ENCODE measurements around the gene MOGAT3. TPM values are rescaled to one million over a fixed set of nuclear protein-coding genes. Genes with fewer than 3 reads are reported as not detected.

Gene MOGAT3
- total RNA-seq, 4 donors from 2014 or later: 91.4 to 195 (median 123) TPM; not detected in 1

DNA sequence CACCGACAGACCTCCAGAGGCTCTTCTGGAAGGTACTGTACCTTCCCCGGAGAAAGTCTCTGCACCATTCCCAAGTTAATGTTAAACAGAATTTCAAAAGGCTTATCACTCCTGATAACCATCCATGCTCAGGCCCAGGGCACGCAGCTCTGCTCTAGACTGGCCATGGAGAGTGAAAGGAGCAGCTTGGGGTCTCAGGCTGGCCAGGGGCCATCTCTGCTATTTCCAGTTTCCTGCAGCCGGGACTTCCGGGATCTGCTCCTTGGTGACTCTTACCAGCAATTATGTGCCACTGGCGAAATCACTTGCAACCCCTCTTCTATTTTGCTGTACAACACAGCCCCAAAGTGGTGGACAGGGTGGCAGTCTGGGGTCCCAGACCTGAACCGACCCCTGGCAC is 30.8 kb upstream of the MOGAT3 start:
- TF ChIP-seq POLR2A (IDR thresholded peaks at IDR 0.05): no peak
- TF ChIP-seq, protein P1, sequence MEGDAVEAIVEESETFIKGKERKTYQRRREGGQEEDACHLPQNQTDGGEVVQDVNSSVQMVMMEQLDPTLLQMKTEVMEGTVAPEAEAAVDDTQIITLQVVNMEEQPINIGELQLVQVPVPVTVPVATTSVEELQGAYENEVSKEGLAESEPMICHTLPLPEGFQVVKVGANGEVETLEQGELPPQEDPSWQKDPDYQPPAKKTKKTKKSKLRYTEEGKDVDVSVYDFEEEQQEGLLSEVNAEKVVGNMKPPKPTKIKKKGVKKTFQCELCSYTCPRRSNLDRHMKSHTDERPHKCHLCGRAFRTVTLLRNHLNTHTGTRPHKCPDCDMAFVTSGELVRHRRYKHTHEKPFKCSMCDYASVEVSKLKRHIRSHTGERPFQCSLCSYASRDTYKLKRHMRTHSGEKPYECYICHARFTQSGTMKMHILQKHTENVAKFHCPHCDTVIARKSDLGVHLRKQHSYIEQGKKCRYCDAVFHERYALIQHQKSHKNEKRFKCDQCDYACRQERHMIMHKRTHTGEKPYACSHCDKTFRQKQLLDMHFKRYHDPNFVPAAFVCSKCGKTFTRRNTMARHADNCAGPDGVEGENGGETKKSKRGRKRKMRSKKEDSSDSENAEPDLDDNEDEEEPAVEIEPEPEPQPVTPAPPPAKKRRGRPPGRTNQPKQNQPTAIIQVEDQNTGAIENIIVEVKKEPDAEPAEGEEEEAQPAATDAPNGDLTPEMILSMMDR (IDR thresholded peaks at IDR 0.05): no peak
- no peaks in the 10 kb centered on the region for H3K27me3 ChIP-seq
- no peaks in the 10 kb centered on the region for H3K9me3 ChIP-seq
- peaks cover 0 to 16% (median 0%) of the 10 kb centered on the region in 3 donors for H3K36me3 ChIP-seq
- H3K4me1 ChIP-seq: peaks cover 0 to 26% (median 0%) of the 10 kb centered on the region in 4 donors
- DNase-seq: peak in 1 of 3 donors; percentile 58
- peak overlapping the region in 3 of 4 donors; percentile 72 to 98 (median 86) for H3K27ac ChIP-seq
- peak overlapping the region in 2 of 4 donors; percentile 41 for H3K4me3 ChIP-seq

GRCh38 chr7:101226721-101227120 is 25.9 kb upstream of the MOGAT3 start:
- Histone ChIP-seq H3K4me3 (no peak overlapping the region), H3K36me3 (peaks cover 0 to 59% (median 0%) of the 10 kb centered on the region in 3 donors), H3K9me3 (no peaks in the 10 kb centered on the region), H3K27ac (no peak overlapping the region), H3K27me3 (no peaks in the 10 kb centered on the region), H3K4me1 (peaks cover 0 to 8% (median 0%) of the 10 kb centered on the region in 4 donors)
- TF ChIP-seq, protein P1 (IDR thresholded peaks at IDR 0.05): no peak
- TF ChIP-seq POLR2A (IDR thresholded peaks at IDR 0.05): no peak
- DNase-seq: no peak

DNA sequence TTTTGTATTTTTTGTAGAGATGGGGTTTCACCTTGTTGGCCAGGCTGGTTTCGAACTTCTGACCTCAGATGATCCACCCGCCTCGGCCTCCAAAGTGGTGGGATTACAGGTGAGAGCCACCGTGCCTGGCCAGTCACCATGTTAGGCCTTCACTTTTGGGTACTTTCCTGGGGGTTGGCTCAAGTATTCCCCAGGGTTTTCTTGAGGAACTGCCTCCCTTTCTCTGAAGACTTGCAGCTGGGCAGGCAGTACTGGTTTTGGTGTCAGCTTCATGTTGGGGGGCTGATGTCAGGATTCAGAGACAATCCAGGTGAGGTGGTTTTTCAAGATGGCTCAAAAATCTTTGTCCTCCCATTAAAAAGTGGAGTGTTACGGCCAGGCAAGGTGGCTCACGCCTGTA is 24.8 kb upstream of the MOGAT3 start:
- Histone ChIP-seq H3K27ac (no peak overlapping the region), H3K4me3 (no peak overlapping the region), H3K27me3 (no peaks in the 10 kb centered on the region), H3K9me3 (no peaks in the 10 kb centered on the region), H3K36me3 (peaks cover 0 to 59% (median 0%) of the 10 kb centered on the region in 3 donors), H3K4me1 (peaks cover 0 to 2% (median 0%) of the 10 kb centered on the region in 4 donors)
- no peak for DNase-seq
- TF ChIP-seq, protein P1 (IDR thresholded peaks at IDR 0.05): no peak
- no peak for TF ChIP-seq POLR2A (IDR thresholded peaks at IDR 0.05)

- peaks cover 0 to 54% (median 0%) of the 10 kb centered on the region in 3 donors for H3K36me3 ChIP-seq
- H3K4me3 ChIP-seq: no peak overlapping the region
- no peaks in the 10 kb centered on the region for H3K9me3 ChIP-seq
- H3K27ac ChIP-seq: no peak overlapping the region
- DNase-seq: no peak
- TF ChIP-seq, protein P1 (IDR thresholded peaks at IDR 0.05): no peak
- TF ChIP-seq POLR2A (IDR thresholded peaks at IDR 0.05): no peak
- no peaks in the 10 kb centered on the region for H3K27me3 ChIP-seq
- peaks cover 0 to 22% (median 5%) of the 10 kb centered on the region in 4 donors for H3K4me1 ChIP-seq
Measured at GRCh38 chr7:101223528-101223927, 22.7 kb upstream of the MOGAT3 start.

- no peak for TF ChIP-seq POLR2A (IDR thresholded peaks at IDR 0.05)
- TF ChIP-seq, protein P1 (IDR thresholded peaks at IDR 0.05): no peak
- DNase-seq: no peak
- Histone ChIP-seq H3K9me3 (no peaks in the 10 kb centered on the region), H3K4me3 (no peak overlapping the region), H3K27ac (no peak overlapping the region), H3K36me3 (peaks cover 0 to 48% (median 0%) of the 10 kb centered on the region in 3 donors), H3K4me1 (peaks cover 0 to 23% (median 6%) of the 10 kb centered on the region in 4 donors), H3K27me3 (no peaks in the 10 kb centered on the region)
Measured at GRCh38 chr7:101222275-101222830, 21.5 kb upstream of the MOGAT3 start.
